Globus pallidus (tissue), 1 donor: ENCODE measurements around the gene P4HTM.
A peak's percentile ranks its signal among the peaks of the same experiment; 100 is the strongest.

Source experiments
- DNase-seq: peaks from one replicate; pipeline ENCODE4 v3.0.0-alpha.2; 2015; ENCODE audit warnings: low spot score

P4HTM gene

DNA sequence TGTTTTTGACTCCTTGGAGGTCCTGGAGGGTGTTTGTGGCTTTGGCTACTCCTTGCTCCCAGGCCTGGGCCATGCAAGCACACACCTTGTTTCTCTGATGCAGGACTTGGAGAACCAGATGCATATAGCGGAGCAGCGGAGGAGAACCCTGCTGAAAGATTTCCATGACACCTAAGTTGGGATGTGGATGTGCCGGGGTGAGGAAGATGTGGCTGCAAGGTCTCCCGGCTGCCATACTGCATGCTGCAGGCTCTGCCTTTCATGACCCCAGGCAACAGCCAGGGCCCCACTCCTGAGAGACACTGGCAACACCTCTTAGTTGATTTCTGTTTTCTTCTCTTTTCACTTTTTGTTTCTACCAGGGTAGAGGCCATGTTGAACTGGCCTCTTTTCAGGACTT lies 6.9 kb upstream of the P4HTM start:
- no peak for DNase-seq

DNA sequence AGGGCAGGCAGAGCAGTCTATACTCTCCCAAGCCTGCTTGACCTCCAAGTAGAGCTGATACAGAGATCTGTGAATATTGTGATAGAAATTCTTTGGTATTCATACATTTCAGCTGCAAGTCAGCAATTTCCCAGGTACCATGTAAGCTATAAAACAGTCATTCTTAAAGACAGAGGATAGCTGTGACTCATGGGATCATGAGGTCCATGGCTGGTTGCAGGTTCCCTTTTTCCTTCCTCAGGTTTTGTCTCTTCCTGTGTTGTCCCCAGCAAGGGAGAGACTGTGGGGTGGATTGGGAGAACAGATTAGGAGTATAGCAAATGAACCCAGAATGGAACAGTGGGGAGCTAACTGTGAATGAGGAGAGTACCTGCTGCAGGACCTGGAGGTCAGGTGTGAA lies 5.4 kb upstream of the P4HTM start:
- DNase-seq: no peak

DNA sequence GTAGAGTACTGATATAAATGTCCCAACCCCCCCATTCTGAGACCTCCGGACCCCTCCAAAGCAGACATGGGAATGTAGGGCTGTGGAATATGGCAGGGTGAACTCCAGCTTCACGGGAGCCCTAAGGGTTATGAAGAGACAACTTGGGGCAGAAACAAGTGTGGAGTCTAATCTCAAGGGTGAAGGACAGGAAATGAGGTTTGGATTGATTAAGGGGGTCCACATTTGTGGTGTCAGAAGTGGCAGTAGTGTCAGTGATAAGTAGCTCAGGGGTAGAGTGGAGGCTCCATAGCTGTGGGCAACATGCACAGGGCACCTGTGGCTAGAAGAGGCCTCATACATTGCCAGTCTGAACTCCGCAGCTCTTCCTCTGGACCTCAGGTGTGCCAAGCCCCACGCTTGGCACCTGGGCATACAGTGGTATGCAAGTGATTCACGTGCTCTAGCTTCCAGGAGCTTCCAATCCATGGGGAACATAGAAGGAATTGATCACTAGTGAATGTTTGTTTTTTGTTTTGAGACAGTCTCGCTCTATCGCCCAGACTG lies 4.1 kb upstream of the P4HTM start:
- DNase-seq: no peak

DNA sequence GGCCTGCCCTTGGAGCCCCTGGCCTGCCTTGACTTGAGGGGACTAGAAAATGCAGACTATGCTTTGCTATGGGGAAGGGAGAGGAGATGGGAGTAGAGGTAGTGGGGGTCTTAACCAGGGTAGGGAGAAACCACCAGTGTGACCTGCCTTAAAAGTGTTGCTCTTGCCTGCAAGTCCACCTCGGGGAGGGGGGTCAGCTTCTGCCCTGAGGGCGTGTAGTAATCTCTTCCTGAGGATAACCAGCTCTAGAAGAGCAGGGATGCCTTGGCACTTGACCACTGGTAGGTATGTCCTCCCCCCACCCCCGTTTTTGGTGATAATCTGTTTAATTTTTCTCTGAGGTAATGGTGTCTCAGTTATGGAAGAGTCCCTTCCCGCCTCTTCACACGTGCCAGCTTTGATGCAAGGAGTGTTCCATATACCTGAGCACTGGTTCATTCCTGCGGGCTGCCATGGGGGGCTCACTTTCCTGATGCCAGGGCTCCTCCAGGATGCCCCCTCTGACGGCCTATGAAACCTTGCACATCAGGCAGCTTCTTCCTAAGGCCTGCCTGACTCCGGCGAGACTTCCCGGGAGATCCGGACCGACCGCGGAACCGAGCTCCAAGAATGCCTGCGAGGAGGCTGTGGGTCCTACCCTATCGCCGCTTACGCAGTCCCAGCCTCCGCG lies 780 bp upstream of the P4HTM start:
- no peak for DNase-seq

DNA sequence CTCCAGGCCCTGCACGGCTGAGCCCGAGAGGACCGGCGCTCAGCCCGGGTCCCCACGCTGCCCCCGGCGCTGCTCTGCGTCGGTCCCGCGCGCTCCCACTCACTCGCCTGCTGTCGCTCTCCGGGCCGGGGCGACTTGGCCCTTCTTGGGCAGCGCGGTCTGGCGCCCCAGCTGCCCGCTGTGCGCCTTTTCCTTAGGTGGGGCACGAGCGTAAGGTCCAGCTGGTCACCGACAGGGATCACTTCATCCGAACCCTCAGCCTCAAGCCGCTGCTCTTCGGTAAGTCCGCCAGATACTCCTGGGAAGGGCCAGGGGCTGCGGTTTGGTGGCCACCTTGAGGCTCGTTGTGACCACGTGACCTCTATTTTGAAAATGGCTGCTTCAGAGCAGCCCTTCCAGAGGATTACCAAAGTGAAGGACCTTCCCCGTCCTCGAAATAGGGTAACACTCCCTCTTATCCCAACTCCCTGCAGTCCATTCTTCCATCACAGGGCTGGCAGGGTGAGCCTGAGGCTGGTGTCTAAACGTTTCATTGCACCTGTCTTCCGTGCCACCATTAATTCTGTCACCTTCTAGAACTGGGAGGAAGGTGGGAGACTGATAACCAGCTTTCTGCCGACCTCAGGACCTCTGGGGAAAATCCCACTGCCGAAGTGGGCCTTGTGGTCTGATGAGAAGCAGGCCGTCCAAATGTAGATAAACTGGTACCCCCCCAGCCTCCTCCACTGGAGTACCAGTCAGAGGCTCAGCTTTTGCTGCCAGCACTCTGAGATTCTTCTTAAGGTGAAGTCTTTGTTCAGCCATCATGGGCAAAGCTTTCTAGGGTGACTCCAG lies 812 bp downstream of the P4HTM start:
- peak; percentile 46 for DNase-seq

DNA sequence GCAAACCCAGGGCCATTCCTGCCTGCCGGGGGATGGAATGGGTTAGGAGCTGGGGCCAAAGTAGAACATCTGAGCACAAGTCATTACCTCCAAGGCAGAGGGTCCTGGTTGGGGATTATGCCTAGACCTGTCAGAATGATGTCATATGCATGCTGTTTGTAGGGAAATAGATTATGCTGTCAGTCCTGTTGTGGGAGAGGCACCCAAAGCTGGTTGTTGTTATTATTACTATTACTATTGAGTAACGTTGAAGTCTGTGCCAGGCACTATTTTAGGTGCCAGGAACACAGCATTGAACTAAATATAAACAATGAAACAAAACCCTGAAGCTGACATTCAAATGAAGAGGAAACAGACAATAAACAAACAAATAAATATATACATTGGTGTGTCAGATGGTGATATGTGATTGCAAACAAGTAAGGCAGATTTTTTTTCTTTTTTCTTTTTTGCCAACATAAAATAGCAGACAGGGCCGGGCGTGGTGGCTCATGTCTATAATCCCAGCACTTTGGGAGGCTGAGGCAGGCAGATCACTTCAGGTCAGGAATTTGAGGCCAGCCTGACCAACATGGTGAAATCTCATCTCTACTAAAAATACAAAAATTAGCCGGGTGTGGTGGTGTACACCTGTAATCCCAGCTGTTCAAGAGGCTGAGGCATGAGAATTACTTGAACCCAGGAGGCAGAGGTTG lies 2.0 kb downstream of the P4HTM start:
- DNase-seq: no peak

DNA sequence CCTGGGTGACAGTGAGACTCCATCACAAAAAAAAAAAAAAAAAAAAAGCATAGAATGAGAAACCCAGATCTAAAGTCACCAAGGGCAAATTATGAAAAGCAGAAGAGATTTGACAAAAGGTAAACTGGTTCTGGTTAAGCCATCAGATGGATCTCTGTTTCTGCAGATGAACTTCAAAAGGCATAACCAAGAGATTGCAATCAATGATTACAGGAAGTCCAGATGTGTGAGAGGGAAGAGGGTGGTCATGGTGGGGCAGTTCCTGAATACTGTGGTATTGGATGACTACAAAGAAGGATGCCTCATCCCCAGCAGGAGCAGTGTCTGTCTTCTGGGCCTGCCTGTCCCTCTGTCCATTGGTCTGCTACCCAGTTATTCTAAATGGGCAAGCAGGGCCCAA lies 3.8 kb downstream of the P4HTM start:
- DNase-seq: no peak

DNA sequence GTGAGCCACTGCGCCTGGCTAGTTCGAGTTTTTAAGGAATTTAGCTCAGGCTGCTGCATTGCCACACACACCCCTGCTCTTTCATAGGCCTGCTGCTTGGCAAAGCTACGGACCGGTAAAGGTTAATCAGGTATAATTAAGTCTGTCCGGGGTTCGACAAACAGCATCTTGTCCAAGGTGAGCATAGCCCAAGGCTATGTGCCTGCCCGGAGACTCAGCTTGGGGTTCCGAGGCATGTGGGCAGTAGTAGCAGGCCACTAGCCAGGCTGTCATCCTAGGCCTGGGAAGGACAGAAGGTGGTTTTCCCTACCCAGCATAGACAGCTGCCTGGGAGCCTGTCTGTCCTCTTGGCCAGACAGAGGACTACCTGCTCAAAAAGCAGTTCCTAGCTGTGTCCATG lies 6.6 kb downstream of the P4HTM start:
- DNase-seq: no peak

DNA sequence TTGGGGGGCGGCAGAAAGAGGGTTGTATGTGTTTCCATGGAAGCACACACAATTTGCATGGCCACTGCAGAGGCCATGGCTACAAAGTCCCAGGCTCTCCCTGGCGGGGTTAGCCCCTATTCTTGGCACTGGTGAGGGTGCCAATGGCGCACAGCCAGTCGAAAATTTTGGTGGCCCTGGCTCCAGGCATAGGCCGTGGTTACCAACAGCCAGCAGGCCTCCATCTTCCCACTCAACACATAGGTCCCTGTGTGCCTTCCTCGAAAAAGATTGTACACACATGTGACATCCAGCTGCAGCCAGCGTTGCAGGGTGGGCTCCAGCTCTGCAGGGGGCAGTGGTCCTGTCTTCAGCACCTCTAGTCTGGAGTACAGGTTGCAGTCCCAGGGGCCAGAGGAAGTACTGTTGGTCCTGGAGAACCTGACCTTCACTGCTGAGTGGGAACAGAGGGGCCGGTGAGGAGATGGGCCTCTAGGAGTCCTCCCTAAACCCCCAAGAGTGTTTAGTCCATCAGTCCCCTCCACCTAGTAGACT lies 7.1 kb downstream of the P4HTM start:
- DNase-seq: no peak

DNA sequence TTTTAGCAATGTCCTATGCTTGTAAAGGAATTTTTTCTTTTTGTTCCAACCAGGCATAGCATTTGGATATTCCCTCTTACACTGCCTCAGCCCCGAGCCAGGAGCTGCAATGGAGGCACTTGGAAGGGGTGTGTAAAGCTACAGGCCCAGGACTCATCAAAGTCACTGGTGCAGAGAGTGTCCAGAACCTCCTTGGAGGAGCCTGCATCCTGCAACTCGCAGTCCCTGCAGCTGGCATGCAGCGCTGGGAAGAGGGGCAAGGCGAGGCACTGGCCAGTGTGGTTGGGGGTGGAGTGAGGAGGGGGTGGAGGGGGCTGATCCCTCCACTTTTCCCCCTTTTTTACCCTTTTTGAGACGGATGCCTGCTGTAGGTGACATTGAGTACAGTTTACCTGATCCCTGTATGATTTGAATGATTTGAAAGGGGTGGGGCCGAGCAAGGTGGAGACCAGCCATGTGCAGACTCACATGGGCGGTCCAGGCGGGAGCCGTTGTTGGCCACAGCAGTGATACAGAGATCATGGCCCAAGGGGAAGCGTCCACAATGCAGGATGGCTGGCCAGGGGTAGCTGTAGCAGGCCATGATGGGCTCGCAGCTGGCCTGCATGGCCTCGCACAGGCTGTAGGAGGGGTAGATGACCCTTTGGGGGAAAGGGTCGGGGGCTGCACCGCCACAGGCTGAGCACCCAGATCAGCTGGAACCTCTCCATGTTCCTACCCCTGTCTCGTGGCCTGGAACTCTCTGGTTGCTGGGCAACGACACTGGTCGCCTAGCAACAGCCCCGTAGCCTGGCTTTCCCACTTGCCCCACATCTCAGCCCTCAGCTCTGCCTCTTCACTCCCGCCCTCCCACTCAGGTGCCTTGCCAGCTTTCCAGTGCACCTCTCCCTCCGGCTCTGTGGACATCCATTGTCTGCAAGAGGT lies 7.9 kb downstream of the P4HTM start:
- DNase-seq: peak; percentile 35

DNA sequence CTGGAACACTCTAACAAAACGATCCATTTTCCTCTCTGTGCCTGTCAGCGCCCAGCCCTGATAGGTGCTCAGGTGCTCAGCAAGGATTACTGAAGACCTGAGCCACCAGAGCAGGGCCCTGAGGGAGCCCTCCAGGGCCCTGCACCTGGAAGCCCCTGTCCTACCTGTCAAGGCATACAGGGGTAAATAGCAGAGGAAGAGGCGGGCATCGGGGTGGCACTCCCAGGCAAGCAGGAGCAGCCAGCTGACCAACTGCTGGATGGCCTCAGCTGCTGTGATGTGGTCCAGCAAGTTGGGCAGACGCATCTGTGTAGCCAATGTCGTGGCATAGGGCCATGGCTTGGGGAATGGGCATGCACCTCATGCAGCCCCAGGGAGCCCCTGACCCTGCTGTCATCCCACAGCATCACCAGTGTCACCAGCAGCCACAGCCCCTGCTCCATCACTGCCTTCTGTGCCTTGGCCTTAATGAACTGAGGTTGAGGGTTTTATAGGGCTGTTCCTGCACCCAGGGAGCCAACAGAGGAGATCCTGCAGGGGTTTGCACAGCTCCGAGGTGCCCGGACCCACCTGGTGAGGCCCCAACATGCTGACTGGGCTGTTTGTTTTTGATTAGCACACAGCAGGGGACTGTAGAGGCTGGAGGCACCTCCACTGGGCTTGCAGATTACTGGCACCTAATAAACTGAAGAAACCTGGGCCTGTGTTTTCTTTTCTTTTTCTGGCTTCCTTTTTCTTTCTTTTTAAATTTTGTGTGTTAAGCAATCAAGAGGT lies 9.2 kb downstream of the P4HTM start:
- DNase-seq: no peak

DNA sequence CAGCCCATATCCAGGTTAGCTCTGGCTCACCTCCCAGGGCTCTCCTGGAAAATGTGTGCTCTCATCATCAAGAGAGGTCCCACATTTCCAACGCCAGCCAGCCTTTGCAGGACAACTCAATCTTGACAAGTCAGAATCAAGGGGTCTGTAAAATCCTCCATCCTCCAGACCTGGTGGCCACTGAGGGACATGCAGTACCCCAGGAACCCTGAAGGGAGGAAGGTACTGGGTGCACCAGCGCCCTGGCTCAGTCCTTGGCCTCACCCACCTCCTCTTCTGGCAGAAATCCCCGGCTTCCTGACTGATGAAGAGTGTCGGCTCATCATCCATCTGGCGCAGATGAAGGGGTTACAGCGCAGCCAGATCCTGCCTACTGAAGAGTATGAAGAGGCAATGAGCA lies 11.1 kb downstream of the P4HTM start:
- DNase-seq: no peak

DNA sequence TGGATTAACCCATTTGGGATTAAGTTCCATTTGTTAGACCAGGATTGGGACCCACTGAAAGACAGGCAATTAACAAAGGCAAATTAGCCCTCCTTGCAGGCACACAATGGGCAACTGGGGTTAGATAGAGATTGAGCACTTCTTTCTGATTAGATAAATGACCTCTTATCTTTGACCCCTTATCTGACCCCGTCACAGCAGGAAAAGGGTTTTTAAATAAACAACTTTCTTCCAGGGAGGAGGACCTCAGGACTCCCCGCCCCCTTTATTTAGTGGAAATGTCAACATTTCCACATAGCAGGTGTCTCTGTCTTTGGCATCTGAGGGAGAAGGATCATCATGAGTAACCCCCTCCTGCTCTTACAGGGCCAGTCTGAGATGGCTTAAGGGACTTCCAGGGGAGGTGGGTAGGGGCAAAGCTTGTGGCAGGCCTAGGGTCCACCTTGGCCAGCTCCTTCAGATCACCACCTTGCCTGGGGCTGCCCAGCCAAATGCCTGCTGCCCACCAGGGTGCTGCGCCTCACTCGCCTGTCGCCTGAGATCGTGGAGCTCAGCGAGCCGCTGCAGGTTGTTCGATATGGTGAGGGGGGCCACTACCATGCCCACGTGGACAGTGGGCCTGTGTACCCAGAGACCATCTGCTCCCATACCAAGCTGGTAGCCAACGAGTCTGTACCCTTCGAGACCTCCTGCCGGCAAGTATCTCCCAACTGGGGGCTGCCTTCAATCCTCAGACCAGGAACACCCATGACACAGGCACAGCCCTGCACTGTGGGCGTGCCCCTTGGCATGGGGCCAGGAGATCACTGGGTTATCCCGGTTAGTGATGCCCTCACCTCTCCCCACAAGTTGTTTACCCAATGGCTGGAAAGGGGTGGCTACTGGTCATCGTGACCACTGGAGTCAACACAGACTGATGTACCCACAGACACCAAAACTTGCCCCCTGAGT lies 14.6 kb downstream of the P4HTM start:
- no peak for DNase-seq

DNA sequence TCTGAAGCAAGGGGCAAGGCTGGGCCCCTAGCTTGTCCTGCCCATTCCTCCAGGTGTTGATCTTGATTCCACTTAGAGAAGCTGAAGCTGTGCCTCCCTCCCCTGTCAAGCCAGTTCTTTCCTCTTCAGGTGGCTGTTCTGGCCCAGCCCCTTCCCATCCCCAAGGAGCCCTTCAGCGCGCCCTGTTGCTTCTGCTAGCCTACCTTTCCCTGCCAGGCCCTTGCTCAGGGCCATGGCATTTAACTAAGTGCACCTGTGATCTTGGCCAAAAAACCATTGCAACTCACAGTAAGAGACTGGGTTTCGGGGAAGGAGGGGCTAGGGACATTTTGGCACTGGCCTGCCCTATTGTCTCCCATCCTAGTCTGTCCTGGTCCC lies 15.3 kb downstream of the P4HTM start:
- DNase-seq: no peak

DNA sequence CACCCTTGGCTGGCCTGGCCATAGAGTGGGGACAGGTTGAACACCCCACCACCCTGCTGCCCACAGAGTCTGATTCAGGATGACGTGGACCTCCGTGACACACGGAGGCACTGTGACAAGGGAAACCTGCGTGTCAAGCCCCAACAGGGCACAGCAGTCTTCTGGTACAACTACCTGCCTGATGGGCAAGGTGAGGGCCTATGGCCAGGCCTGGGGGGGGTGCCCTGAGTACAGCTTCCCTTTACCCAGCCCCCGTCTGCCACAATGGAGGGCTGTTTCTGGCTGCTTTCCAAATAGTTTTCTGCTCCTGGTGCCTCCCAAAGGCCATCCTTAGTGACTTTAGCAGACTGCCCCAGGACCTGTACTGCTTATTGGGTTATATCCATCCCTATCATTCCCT lies 16.0 kb downstream of the P4HTM start:
- DNase-seq: no peak

DNA sequence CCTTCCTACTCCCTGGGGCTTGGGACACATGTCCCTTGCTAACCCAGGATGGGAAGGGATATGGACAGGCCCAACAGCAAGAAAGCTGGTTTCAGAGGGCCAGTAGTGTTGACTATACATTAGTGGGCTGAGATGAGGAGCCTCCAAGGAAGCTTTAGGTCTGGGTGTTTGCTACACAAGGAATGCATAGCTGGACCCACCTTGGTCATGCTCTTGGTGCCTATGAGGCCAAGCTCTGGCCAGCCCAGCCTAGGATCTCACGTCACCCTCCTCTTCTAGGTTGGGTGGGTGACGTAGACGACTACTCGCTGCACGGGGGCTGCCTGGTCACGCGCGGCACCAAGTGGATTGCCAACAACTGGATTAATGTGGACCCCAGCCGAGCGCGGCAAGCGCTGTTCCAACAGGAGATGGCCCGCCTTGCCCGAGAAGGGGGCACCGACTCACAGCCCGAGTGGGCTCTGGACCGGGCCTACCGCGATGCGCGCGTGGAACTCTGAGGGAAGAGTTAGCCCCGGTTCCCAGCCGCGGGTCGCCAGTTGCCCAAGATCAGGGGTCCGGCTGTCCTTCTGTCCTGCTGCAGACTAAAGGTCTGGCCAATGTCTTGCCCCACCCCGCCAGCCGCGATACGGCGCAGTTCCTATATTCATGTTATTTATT lies 16.5 kb downstream of the P4HTM start:
- DNase-seq: peak; percentile 48

DNA sequence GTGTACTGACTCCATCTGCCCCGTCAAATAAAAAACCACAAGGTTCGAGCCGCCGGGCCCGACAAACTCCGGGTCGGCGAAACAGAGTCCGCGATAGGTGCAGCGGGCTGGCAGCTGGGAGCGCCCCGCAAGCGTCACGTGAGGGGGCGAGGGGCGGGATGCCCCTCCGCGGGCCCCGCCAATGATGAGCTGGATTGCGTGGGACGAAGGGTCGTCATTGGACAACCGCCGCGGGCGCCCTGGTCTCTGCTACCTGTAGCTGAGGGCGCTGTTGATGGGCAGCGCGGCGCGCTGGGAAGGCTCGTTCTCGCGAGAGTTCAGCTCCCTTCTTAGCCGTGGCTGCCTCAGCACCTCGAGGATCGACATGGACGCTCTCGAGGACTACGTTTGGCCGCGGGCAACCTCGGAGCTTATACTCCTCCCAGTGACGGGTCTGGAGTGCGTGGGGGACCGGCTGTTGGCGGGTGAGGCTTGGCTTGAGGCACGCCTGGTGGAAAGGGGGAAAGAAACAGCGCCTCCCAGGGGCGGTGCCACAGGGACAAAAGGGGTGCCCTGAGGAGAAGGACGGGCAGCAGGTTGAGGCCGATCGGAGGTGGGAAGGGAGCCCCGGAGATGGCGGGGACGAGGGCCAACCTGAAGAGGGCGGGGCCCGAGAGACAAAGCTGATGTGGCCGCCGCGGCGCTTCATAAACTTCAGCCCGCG lies 17.2 kb downstream of the P4HTM start, which contains the start of gene WDR6:
TSS of gene WDR6 (plus strand) at position 324 of the 703 bp plus-strand sequence. CDS start at position 365, 41 bp downstream.
- DNase-seq: peak; percentile 90
